HCT116 (cell line): ENCODE measurements around the gene KRCC1. TPM values are rescaled to one million over a fixed set of nuclear protein-coding genes. Genes with fewer than 3 reads are reported as not detected.

Experiments used
- ATAC-seq: fragments of 200-7000 bp; cut with Tn5 transposase; 2 replicates; pipeline ENCODE4 v1.9.1; 2020; ENCODE audit warnings: mild to moderate bottlenecking, moderate library complexity
- BruUV-seq: library from RNA; stranded (reverse); fragments of 400-500 nt; replicated peaks from 2 replicates; lab custom pipeline; 2021; lab: Mats Ljungman, UMichigan
- CTCF ChIA-PET: fragments of 300-600 bp; sonication (Branson Sonifier 250); formaldehyde crosslinking; loops from one replicate; lab custom pipeline; 2021; ENCODE audit warnings: antibody characterized with exemption; lab: Charles Lee
- POLR2A ChIA-PET: fragments of 300-600, 350-600 bp; sonication (Branson Sonifier 250); formaldehyde crosslinking; loops from one replicate; lab custom pipeline; 2021; ENCODE audit warnings: antibody characterized with exemption; lab: Charles Lee
- RAD21 ChIA-PET, 2 experiments: fragments of 300-600 bp; sonication (Branson Sonifier 250); formaldehyde crosslinking; loops; one replicate each; lab custom pipeline; 2023; ENCODE audit warnings: low total read pairs in 2 of 2; ENCODE audit not compliant: uncharacterized antibody in 2 of 2, unreplicated experiment in 2 of 2, low non-redundant PET in 1 of 2; lab: Charles Lee
- DNase-seq: peaks from one replicate; pipeline ENCODE4 v3.0.0-alpha.2; 2010; ENCODE audit warnings: low read depth, low spot score
- H2AFZ ChIP-seq: fragments of 200-600 bp; shearing (Covaris generic), sonication (generic); 2 replicates; pipeline ENCODE4 v1.6.1; 2017; ENCODE audit warnings: low read depth, mixed run types, mixed read lengths, antibody characterized with exemption, low read length; ENCODE audit not compliant: poor library complexity, severe bottlenecking
- H3K27ac ChIP-seq: 2 replicates; pipeline ENCODE4 v1.5.1; 2012; ENCODE audit warnings: low read depth, low read length
- H3K27me3 ChIP-seq: fragments of 200-600 bp; sonication (generic); 2 replicates; pipeline ENCODE4 v1.6.1; 2016; ENCODE audit warnings: mixed run types, low read length, mixed read lengths; ENCODE audit not compliant: insufficient read depth
- H3K36me3 ChIP-seq, 2 experiments: fragments of 200-500 bp in 1 of 2; fragments of 200-600 bp in 1 of 2; sonication (Bioruptor generic) in 1 of 2; sonication (generic) in 1 of 2; 2 replicates each; pipeline versions ENCODE4 v1.5.1 to v1.6.1; 2014 to 2016; ENCODE audit warnings: low read length in 2 of 2, inconsistent platforms in 1 of 2, mixed read lengths in 1 of 2, mixed run types in 1 of 2; ENCODE audit not compliant: insufficient read depth in 2 of 2, control insufficient read depth in 1 of 2
- H3K4me1 ChIP-seq, 2 experiments: fragments of 200-600 bp in 1 of 2; sonication (generic) in 1 of 2; 2 replicates each; pipeline versions ENCODE4 v1.5.1 to v1.6.1; 2012 to 2017; ENCODE audit warnings: low read length in 2 of 2, inconsistent platforms in 1 of 2, mild to moderate bottlenecking in 1 of 2, mixed read lengths in 1 of 2, mixed run types in 1 of 2, moderate library complexity in 1 of 2; ENCODE audit not compliant: insufficient read depth in 2 of 2, control insufficient read depth in 1 of 2
- H3K4me2 ChIP-seq: fragments of 200-600 bp; sonication (generic); 2 replicates; pipeline ENCODE4 v1.6.1; 2017; ENCODE audit warnings: mixed run types, low read length, mixed read lengths
- H3K4me3 ChIP-seq, 2 experiments: fragments of 200-600 bp in 1 of 2; sonication (generic) in 1 of 2; replicated peaks in 1 of 2; 2 replicates each; pipeline ENCODE4 v1.5.1; 2011 to 2016; ENCODE audit warnings: low read length in 2 of 2, control low read depth in 1 of 2, low read depth in 1 of 2, mild to moderate bottlenecking in 1 of 2, mixed read lengths in 1 of 2, mixed run types in 1 of 2
- H3K79me2 ChIP-seq: fragments of 200-600 bp; sonication (generic); 2 replicates; pipeline ENCODE4 v1.6.1; 2017; ENCODE audit warnings: mild to moderate bottlenecking, mixed run types, low read length, moderate library complexity, mixed read lengths; ENCODE audit not compliant: insufficient read depth
- H3K9ac ChIP-seq: fragments of 200-600 bp; sonication (generic); 2 replicates; pipeline ENCODE4 v1.6.1; 2016; ENCODE audit warnings: low read length, mixed read lengths
- H3K9me2 ChIP-seq: fragments of 200-600 bp; sonication (generic), shearing (Covaris generic); 2 replicates; pipeline ENCODE4 v1.6.1; 2017; ENCODE audit warnings: mixed run types, mild to moderate bottlenecking, moderate library complexity; ENCODE audit not compliant: insufficient read depth
- H3K9me3 ChIP-seq, 2 experiments: fragments of 200-500 bp in 1 of 2; fragments of 200-600 bp in 1 of 2; sonication (Bioruptor generic) in 1 of 2; sonication (generic) in 1 of 2; 2 replicates each; pipeline ENCODE4 v1.6.1; 2014 to 2017; ENCODE audit warnings: low read length in 2 of 2, mixed read lengths in 2 of 2, inconsistent platforms in 1 of 2, low read depth in 1 of 2, mild to moderate bottlenecking in 1 of 2, mixed run types in 1 of 2, moderate library complexity in 1 of 2; ENCODE audit not compliant: control insufficient read depth in 1 of 2, insufficient read depth in 1 of 2
- H4K20me1 ChIP-seq: fragments of 200-600 bp; sonication (generic), shearing (Covaris generic); 2 replicates; pipeline ENCODE4 v1.6.1; 2017; ENCODE audit warnings: mixed run types, mild to moderate bottlenecking, moderate library complexity; ENCODE audit not compliant: insufficient read depth
- CBX3 ChIP-seq: IDR thresholded peaks from 2 replicates; pipeline ENCODE4 v1.6.1; 2012; ENCODE audit warnings: low read depth
- EZH2 ChIP-seq: fragments of 200-600 bp; sonication (generic); IDR thresholded peaks from 2 replicates; pipeline ENCODE4 v1.6.1; 2017; ENCODE audit warnings: antibody characterized with exemption, mixed run types
- EZH2phosphoT487 ChIP-seq: fragments of 200-600 bp; IDR thresholded peaks from 2 replicates; pipeline ENCODE4 v1.6.1; 2018; ENCODE audit warnings: antibody characterized with exemption, borderline replicate concordance
- JUND ChIP-seq: IDR thresholded peaks from 2 replicates; pipeline ENCODE4 v1.6.1; 2012
- POLR2A ChIP-seq: IDR thresholded peaks from 2 replicates; pipeline ENCODE4 v1.7.0; 2011; ENCODE audit warnings: borderline replicate concordance; ENCODE audit not compliant: insufficient read depth, insufficient read length; ENCODE audit errors: extremely low read depth
- POLR2AphosphoS5 ChIP-seq: IDR thresholded peaks from 2 replicates; pipeline ENCODE4 v1.6.1; 2011; ENCODE audit warnings: mild to moderate bottlenecking, low read depth, low read length, moderate library complexity
- SRF ChIP-seq: IDR thresholded peaks from 2 replicates; pipeline ENCODE4 v1.6.1; 2012; ENCODE audit warnings: low read depth
- TCF7L2 ChIP-seq: IDR thresholded peaks from 2 replicates; pipeline ENCODE4 v1.7.0; 2011; ENCODE audit warnings: borderline replicate concordance, inconsistent platforms; ENCODE audit not compliant: insufficient read depth, insufficient read length; ENCODE audit errors: extremely low read depth
- YY1 ChIP-seq: IDR thresholded peaks from 2 replicates; pipeline ENCODE4 v1.6.1; 2011; ENCODE audit warnings: low read length, low read depth, moderate library complexity, mild to moderate bottlenecking; ENCODE audit not compliant: insufficient replicate concordance; ENCODE audit errors: extremely low read depth
- ZNF274 ChIP-seq: fragments of 200-500 bp; sonication (Bioruptor generic); IDR thresholded peaks from 2 replicates; pipeline ENCODE4 v1.6.1; 2014; ENCODE audit warnings: mild to moderate bottlenecking, low read depth, low read length, inconsistent platforms
- intact Hi-C: fragments of 100-400 bp; cut with micrococcal nuclease; formaldehyde crosslinking; loops from 2 replicates; pipeline ENCODE4 v1.10.0; 2022
- total RNA-seq: library from RNA; stranded (reverse); gene quantifications from one replicate; pipeline ENCODE4 v1.2.1, GENCODE V29; 2021; ENCODE audit not compliant: unreplicated experiment
- TF ChIP-seq, protein P1 (sequence below): IDR thresholded peaks from 2 replicates; pipeline ENCODE4 v1.6.1; 2012; ENCODE audit warnings: low read depth
- TF ChIP-seq, protein P2 (sequence below), 3 experiments: fragments of 200-600 bp in 1 of 3; sonication (generic) in 1 of 3; IDR thresholded peaks in 2 of 3; conservative IDR thresholded peaks in 1 of 3; 2 replicates each; pipeline ENCODE4 v1.5.1; 2012 to 2017; ENCODE audit warnings: low read depth in 2 of 3, low read length in 2 of 3, antibody characterized with exemption in 1 of 3, borderline replicate concordance in 1 of 3, control low read depth in 1 of 3, mild to moderate bottlenecking in 1 of 3, mixed read lengths in 1 of 3, mixed run types in 1 of 3, moderate library complexity in 1 of 3; ENCODE audit not compliant: insufficient read depth in 1 of 3

Gene KRCC1
- total RNA-seq, 1 experiment from 2014 or later: 5.8 TPM

DNA sequence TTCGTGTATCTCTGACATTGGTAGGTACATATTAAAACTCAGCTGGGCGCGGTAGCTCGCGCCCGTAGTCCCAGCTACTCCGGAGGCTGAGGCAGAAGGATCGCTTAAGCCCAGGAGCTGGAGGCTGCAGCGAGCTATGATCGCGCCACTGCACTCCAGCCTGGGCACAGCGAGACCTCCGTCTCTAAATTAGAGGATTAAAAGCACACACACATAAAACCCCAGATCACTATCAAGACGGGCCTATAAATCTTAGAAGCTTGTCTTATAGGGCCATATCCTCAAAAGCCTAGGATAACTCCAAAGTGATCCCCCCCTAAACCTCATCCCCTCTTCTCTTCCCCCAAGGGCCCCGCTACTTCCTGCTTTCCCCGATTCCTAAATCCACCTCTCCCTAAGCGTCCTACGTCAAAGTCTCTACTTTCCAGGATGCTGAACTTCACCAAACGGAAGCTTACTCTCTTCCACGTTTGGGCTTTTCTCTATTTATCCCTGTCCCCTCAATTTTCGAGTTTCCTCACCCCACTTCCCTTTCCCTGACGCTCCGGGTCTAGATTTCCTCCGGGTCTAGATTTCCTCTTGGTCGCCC lies 707 bp downstream of the KRCC1 start:
- no peak overlapping the region for H2AFZ ChIP-seq
- no peaks in the 10 kb centered on the region for H4K20me1 ChIP-seq
- H3K36me3 ChIP-seq: no peaks in the 10 kb centered on the region
- DNase-seq (no peak), ATAC-seq (peak; percentile 19)
- H3K27me3 ChIP-seq: no peaks in the 10 kb centered on the region
- H3K9ac ChIP-seq: peak overlapping the region; percentile 91
- POLR2A ChIA-PET: interaction anchor here (1.5 kb wide), 1 partner anchor 39 kb away, joined by 11 read pairs; the partner anchor contains the start of gene RNU2-63P
- CTCF ChIA-PET: no interaction called here
- intact Hi-C loops: no loop called here
- no peaks in the 10 kb centered on the region for H3K9me3 ChIP-seq
- peak overlapping the region; percentile 71 for H3K4me2 ChIP-seq
- TF ChIP-seq YY1 (no peak), ZNF274 (no peak), JUND (no peak), POLR2A (no peak), EZH2 (no peak), SRF (no peak), CBX3 (no peak), POLR2AphosphoS5 (no peak; the same call in 1 of the 2 replicates), EZH2phosphoT487 (no peak), TCF7L2 (no peak)
- TF ChIP-seq, protein P1, sequence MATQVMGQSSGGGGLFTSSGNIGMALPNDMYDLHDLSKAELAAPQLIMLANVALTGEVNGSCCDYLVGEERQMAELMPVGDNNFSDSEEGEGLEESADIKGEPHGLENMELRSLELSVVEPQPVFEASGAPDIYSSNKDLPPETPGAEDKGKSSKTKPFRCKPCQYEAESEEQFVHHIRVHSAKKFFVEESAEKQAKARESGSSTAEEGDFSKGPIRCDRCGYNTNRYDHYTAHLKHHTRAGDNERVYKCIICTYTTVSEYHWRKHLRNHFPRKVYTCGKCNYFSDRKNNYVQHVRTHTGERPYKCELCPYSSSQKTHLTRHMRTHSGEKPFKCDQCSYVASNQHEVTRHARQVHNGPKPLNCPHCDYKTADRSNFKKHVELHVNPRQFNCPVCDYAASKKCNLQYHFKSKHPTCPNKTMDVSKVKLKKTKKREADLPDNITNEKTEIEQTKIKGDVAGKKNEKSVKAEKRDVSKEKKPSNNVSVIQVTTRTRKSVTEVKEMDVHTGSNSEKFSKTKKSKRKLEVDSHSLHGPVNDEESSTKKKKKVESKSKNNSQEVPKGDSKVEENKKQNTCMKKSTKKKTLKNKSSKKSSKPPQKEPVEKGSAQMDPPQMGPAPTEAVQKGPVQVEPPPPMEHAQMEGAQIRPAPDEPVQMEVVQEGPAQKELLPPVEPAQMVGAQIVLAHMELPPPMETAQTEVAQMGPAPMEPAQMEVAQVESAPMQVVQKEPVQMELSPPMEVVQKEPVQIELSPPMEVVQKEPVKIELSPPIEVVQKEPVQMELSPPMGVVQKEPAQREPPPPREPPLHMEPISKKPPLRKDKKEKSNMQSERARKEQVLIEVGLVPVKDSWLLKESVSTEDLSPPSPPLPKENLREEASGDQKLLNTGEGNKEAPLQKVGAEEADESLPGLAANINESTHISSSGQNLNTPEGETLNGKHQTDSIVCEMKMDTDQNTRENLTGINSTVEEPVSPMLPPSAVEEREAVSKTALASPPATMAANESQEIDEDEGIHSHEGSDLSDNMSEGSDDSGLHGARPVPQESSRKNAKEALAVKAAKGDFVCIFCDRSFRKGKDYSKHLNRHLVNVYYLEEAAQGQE: no peak
- TF ChIP-seq, protein P2, sequence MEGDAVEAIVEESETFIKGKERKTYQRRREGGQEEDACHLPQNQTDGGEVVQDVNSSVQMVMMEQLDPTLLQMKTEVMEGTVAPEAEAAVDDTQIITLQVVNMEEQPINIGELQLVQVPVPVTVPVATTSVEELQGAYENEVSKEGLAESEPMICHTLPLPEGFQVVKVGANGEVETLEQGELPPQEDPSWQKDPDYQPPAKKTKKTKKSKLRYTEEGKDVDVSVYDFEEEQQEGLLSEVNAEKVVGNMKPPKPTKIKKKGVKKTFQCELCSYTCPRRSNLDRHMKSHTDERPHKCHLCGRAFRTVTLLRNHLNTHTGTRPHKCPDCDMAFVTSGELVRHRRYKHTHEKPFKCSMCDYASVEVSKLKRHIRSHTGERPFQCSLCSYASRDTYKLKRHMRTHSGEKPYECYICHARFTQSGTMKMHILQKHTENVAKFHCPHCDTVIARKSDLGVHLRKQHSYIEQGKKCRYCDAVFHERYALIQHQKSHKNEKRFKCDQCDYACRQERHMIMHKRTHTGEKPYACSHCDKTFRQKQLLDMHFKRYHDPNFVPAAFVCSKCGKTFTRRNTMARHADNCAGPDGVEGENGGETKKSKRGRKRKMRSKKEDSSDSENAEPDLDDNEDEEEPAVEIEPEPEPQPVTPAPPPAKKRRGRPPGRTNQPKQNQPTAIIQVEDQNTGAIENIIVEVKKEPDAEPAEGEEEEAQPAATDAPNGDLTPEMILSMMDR (IDR thresholded peaks at IDR 0.05 in 2 of 3, conservative IDR thresholded peaks at IDR 0.05 in 1 of 3; ENCODE audit: borderline replicate concordance in 1 of 3, insufficient read depth in 1 of 3, low read depth in 2 of 3, low read length in 2 of 3): no peak
- TSS peak; percentile 67 for BruUV-seq
- peak overlapping the region; percentile 82 to 91 for H3K4me3 ChIP-seq
- H3K79me2 ChIP-seq: peaks cover 26% of the 10 kb centered on the region
- RAD21 ChIA-PET: no interaction called here
- H3K27ac ChIP-seq: peak overlapping the region; percentile 92
- peaks cover 7 to 21% of the 10 kb centered on the region in 2 experiments; a peak in 3 of 4 replicates for H3K4me1 ChIP-seq
- H3K9me2 ChIP-seq: no peaks in the 10 kb centered on the region
